Measurements from ENCODE around the gene ZNF592.

The ZNF592 gene

GRCh38 chr15:84782346-84782745, 34.0 kb downstream of the ZNF592 start:
- DNase-seq (ENCODE audit: low read depth) = no peak

- no peak for DNase-seq (ENCODE audit: low read depth)
Observed at GRCh38 chr15:84783493-84784251, 35.3 kb downstream of the ZNF592 start.

GRCh38 chr15:84784262-84784661, 35.9 kb downstream of the ZNF592 start:
- no peak for DNase-seq (ENCODE audit: low read depth)

GRCh38 chr15:84785053-84785452, 36.7 kb downstream of the ZNF592 start:
- DNase-seq (ENCODE audit: low read depth) = no peak

GRCh38 chr15:84788500-84788899, 40.1 kb downstream of the ZNF592 start:
- no peak for DNase-seq (ENCODE audit: low read depth)

GRCh38 chr15:84789762-84790161, 41.4 kb downstream of the ZNF592 start:
- DNase-seq (ENCODE audit: low read depth) = no peak

- no peak for DNase-seq (ENCODE audit: low read depth)
Observed at GRCh38 chr15:84790676-84791075, 42.3 kb downstream of the ZNF592 start.

GRCh38 chr15:84791763-84792162, 43.4 kb downstream of the ZNF592 start:
- DNase-seq (ENCODE audit: low read depth) = no peak

GRCh38 chr15:84793431-84794161, 45.2 kb downstream of the ZNF592 start:
- DNase-seq (ENCODE audit: low read depth) = no peak

GRCh38 chr15:84794162-84794547, 45.8 kb downstream of the ZNF592 start:
- DNase-seq (ENCODE audit: low read depth) = no peak

- no peak for DNase-seq (ENCODE audit: low read depth)
Observed at GRCh38 chr15:84795186-84795585, 46.8 kb downstream of the ZNF592 start.

- DNase-seq (ENCODE audit: low read depth) = no peak
Observed at GRCh38 chr15:84797212-84797611, 48.8 kb downstream of the ZNF592 start.

- DNase-seq (ENCODE audit: low read depth) = no peak
Observed at GRCh38 chr15:84797801-84798200, 49.4 kb downstream of the ZNF592 start.

- no peak for DNase-seq (ENCODE audit: low read depth)
Observed at GRCh38 chr15:84798436-84798946, 50.1 kb downstream of the ZNF592 start.

GRCh38 chr15:84799511-84800187, 51.3 kb downstream of the ZNF592 start:
- DNase-seq (ENCODE audit: low read depth) = no peak

GRCh38 chr15:84800365-84800806, 52.0 kb downstream of the ZNF592 start:
- no peak for DNase-seq (ENCODE audit: low read depth)

- no peak for DNase-seq (ENCODE audit: low read depth)
Observed at GRCh38 chr15:84804005-84804900, 55.9 kb downstream of the ZNF592 start.

GRCh38 chr15:84805221-84805620, 56.8 kb downstream of the ZNF592 start:
- DNase-seq (ENCODE audit: low read depth) = no peak

- no peak for DNase-seq (ENCODE audit: low read depth)
Observed at GRCh38 chr15:84807228-84807627, 58.8 kb downstream of the ZNF592 start.

- DNase-seq (ENCODE audit: low read depth) = no peak
Observed at GRCh38 chr15:84810073-84810840, 61.9 kb downstream of the ZNF592 start.

GRCh38 chr15:84811151-84811550, 62.8 kb downstream of the ZNF592 start:
- DNase-seq (ENCODE audit: low read depth) = no peak
